HCT116 (cell line): ENCODE data around the gene PACSIN2. TPM values are rescaled to one million over a fixed set of nuclear protein-coding genes. Genes with fewer than 3 reads are reported as not detected.

Experiments used
- ATAC-seq: fragments of 200-7000 bp; cut with Tn5 transposase; 2 replicates; pipeline ENCODE4 v1.9.1; 2020; ENCODE audit warnings: mild to moderate bottlenecking, moderate library complexity
- BruUV-seq: library from RNA; stranded (reverse); fragments of 400-500 nt; replicated peaks from 2 replicates; lab custom pipeline; 2021; lab: Mats Ljungman, UMichigan
- CTCF ChIA-PET: fragments of 300-600 bp; sonication (Branson Sonifier 250); formaldehyde crosslinking; loops from one replicate; lab custom pipeline; 2021; ENCODE audit warnings: antibody characterized with exemption; lab: Charles Lee
- POLR2A ChIA-PET: fragments of 300-600, 350-600 bp; sonication (Branson Sonifier 250); formaldehyde crosslinking; loops from one replicate; lab custom pipeline; 2021; ENCODE audit warnings: antibody characterized with exemption; lab: Charles Lee
- RAD21 ChIA-PET, 2 experiments: fragments of 300-600 bp; sonication (Branson Sonifier 250); formaldehyde crosslinking; loops; one replicate each; lab custom pipeline; 2023; ENCODE audit warnings: low total read pairs in 2 of 2; ENCODE audit not compliant: uncharacterized antibody in 2 of 2, unreplicated experiment in 2 of 2, low non-redundant PET in 1 of 2; lab: Charles Lee
- DNase-seq: peaks from one replicate; pipeline ENCODE4 v3.0.0-alpha.2; 2010; ENCODE audit warnings: low read depth, low spot score
- H2AFZ ChIP-seq: fragments of 200-600 bp; shearing (Covaris generic), sonication (generic); 2 replicates; pipeline ENCODE4 v1.6.1; 2017; ENCODE audit warnings: low read depth, mixed run types, mixed read lengths, antibody characterized with exemption, low read length; ENCODE audit not compliant: poor library complexity, severe bottlenecking
- H3K27ac ChIP-seq: 2 replicates; pipeline ENCODE4 v1.5.1; 2012; ENCODE audit warnings: low read depth, low read length
- H3K27me3 ChIP-seq: fragments of 200-600 bp; sonication (generic); 2 replicates; pipeline ENCODE4 v1.6.1; 2016; ENCODE audit warnings: mixed run types, low read length, mixed read lengths; ENCODE audit not compliant: insufficient read depth
- H3K36me3 ChIP-seq, 2 experiments: fragments of 200-500 bp in 1 of 2; fragments of 200-600 bp in 1 of 2; sonication (Bioruptor generic) in 1 of 2; sonication (generic) in 1 of 2; 2 replicates each; pipeline versions ENCODE4 v1.5.1 to v1.6.1; 2014 to 2016; ENCODE audit warnings: low read length in 2 of 2, inconsistent platforms in 1 of 2, mixed read lengths in 1 of 2, mixed run types in 1 of 2; ENCODE audit not compliant: insufficient read depth in 2 of 2, control insufficient read depth in 1 of 2
- H3K4me1 ChIP-seq, 2 experiments: fragments of 200-600 bp in 1 of 2; sonication (generic) in 1 of 2; 2 replicates each; pipeline versions ENCODE4 v1.5.1 to v1.6.1; 2012 to 2017; ENCODE audit warnings: low read length in 2 of 2, inconsistent platforms in 1 of 2, mild to moderate bottlenecking in 1 of 2, mixed read lengths in 1 of 2, mixed run types in 1 of 2, moderate library complexity in 1 of 2; ENCODE audit not compliant: insufficient read depth in 2 of 2, control insufficient read depth in 1 of 2
- H3K4me2 ChIP-seq: fragments of 200-600 bp; sonication (generic); 2 replicates; pipeline ENCODE4 v1.6.1; 2017; ENCODE audit warnings: mixed run types, low read length, mixed read lengths
- H3K4me3 ChIP-seq, 2 experiments: fragments of 200-600 bp in 1 of 2; sonication (generic) in 1 of 2; replicated peaks in 1 of 2; 2 replicates each; pipeline ENCODE4 v1.5.1; 2011 to 2016; ENCODE audit warnings: low read length in 2 of 2, control low read depth in 1 of 2, low read depth in 1 of 2, mild to moderate bottlenecking in 1 of 2, mixed read lengths in 1 of 2, mixed run types in 1 of 2
- H3K79me2 ChIP-seq: fragments of 200-600 bp; sonication (generic); 2 replicates; pipeline ENCODE4 v1.6.1; 2017; ENCODE audit warnings: mild to moderate bottlenecking, mixed run types, low read length, moderate library complexity, mixed read lengths; ENCODE audit not compliant: insufficient read depth
- H3K9ac ChIP-seq: fragments of 200-600 bp; sonication (generic); 2 replicates; pipeline ENCODE4 v1.6.1; 2016; ENCODE audit warnings: low read length, mixed read lengths
- H3K9me2 ChIP-seq: fragments of 200-600 bp; sonication (generic), shearing (Covaris generic); 2 replicates; pipeline ENCODE4 v1.6.1; 2017; ENCODE audit warnings: mixed run types, mild to moderate bottlenecking, moderate library complexity; ENCODE audit not compliant: insufficient read depth
- H3K9me3 ChIP-seq, 2 experiments: fragments of 200-500 bp in 1 of 2; fragments of 200-600 bp in 1 of 2; sonication (Bioruptor generic) in 1 of 2; sonication (generic) in 1 of 2; 2 replicates each; pipeline ENCODE4 v1.6.1; 2014 to 2017; ENCODE audit warnings: low read length in 2 of 2, mixed read lengths in 2 of 2, inconsistent platforms in 1 of 2, low read depth in 1 of 2, mild to moderate bottlenecking in 1 of 2, mixed run types in 1 of 2, moderate library complexity in 1 of 2; ENCODE audit not compliant: control insufficient read depth in 1 of 2, insufficient read depth in 1 of 2
- H4K20me1 ChIP-seq: fragments of 200-600 bp; sonication (generic), shearing (Covaris generic); 2 replicates; pipeline ENCODE4 v1.6.1; 2017; ENCODE audit warnings: mixed run types, mild to moderate bottlenecking, moderate library complexity; ENCODE audit not compliant: insufficient read depth
- CEBPB ChIP-seq: IDR thresholded peaks from 2 replicates; pipeline ENCODE4 v1.6.1; 2012; ENCODE audit warnings: low read depth
- CTCF ChIP-seq, 3 experiments: fragments of 200-600 bp in 1 of 3; sonication (generic) in 1 of 3; IDR thresholded peaks in 2 of 3; conservative IDR thresholded peaks in 1 of 3; 2 replicates each; pipeline ENCODE4 v1.5.1; 2012 to 2017; ENCODE audit warnings: low read depth in 2 of 3, low read length in 2 of 3, antibody characterized with exemption in 1 of 3, borderline replicate concordance in 1 of 3, control low read depth in 1 of 3, mild to moderate bottlenecking in 1 of 3, mixed read lengths in 1 of 3, mixed run types in 1 of 3, moderate library complexity in 1 of 3; ENCODE audit not compliant: insufficient read depth in 1 of 3
- EGR1 ChIP-seq: IDR thresholded peaks from 2 replicates; pipeline ENCODE4 v1.6.1; 2012; ENCODE audit warnings: low read depth
- EZH2phosphoT487 ChIP-seq: fragments of 200-600 bp; IDR thresholded peaks from 2 replicates; pipeline ENCODE4 v1.6.1; 2018; ENCODE audit warnings: antibody characterized with exemption, borderline replicate concordance
- JUND ChIP-seq: IDR thresholded peaks from 2 replicates; pipeline ENCODE4 v1.6.1; 2012
- POLR2A ChIP-seq: IDR thresholded peaks from 2 replicates; pipeline ENCODE4 v1.7.0; 2011; ENCODE audit warnings: borderline replicate concordance; ENCODE audit not compliant: insufficient read depth, insufficient read length; ENCODE audit errors: extremely low read depth
- POLR2AphosphoS5 ChIP-seq: IDR thresholded peaks from 2 replicates; pipeline ENCODE4 v1.6.1; 2011; ENCODE audit warnings: mild to moderate bottlenecking, low read depth, low read length, moderate library complexity
- TCF7L2 ChIP-seq: IDR thresholded peaks from 2 replicates; pipeline ENCODE4 v1.7.0; 2011; ENCODE audit warnings: borderline replicate concordance, inconsistent platforms; ENCODE audit not compliant: insufficient read depth, insufficient read length; ENCODE audit errors: extremely low read depth
- ZFX ChIP-seq: fragments of 450-650 bp; IDR thresholded peaks from 2 replicates; pipeline ENCODE4 v1.6.1; 2017
- ZNF274 ChIP-seq: fragments of 200-500 bp; sonication (Bioruptor generic); IDR thresholded peaks from 2 replicates; pipeline ENCODE4 v1.6.1; 2014; ENCODE audit warnings: mild to moderate bottlenecking, low read depth, low read length, inconsistent platforms
- intact Hi-C: fragments of 100-400 bp; cut with micrococcal nuclease; formaldehyde crosslinking; loops from 2 replicates; pipeline ENCODE4 v1.10.0; 2022
- total RNA-seq: library from RNA; stranded (reverse); gene quantifications from one replicate; pipeline ENCODE4 v1.2.1, GENCODE V29; 2021; ENCODE audit not compliant: unreplicated experiment
- TF ChIP-seq, protein P1 (sequence below): IDR thresholded peaks from 2 replicates; pipeline ENCODE4 v1.6.1; 2012; ENCODE audit warnings: low read depth
- TF ChIP-seq, protein P2 (sequence below): IDR thresholded peaks from 2 replicates; pipeline ENCODE4 v1.6.1; 2012

PACSIN2 gene
- total RNA-seq, 1 experiment from 2014 or later: 48.2 TPM

DNA sequence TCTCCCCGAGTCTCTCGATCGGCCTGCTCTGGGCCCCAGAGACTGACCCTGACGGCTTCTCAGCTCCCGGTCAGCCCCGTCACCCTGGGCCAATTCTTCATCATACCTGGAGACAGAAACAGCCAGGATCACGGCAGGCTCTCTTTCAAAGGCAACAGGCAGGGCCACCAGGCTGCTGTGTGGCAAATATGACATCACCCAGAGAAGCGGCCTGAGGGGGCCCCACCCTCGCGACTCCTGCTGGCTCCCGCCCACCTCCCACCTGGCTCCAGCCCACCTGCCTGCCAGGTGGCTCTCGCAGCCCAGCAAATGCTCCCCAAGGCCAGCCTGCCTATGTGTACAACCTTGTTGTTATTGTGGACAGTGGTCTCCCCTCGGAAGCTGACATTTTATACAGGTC is 24.9 kb upstream of the PACSIN2 start:
- Histone ChIP-seq H4K20me1 (no peaks in the 10 kb centered on the region), H3K4me2 (no peak overlapping the region), H3K4me3 (no peak overlapping the region), H3K9me3 (no peaks in the 10 kb centered on the region), H3K79me2 (no peaks in the 10 kb centered on the region), H3K36me3 (no peaks in the 10 kb centered on the region), H3K4me1 (peaks cover 2 to 7% of the 10 kb centered on the region in 2 experiments; a peak in 1 of 4 replicates), H3K27ac (no peak overlapping the region), H2AFZ (no peak overlapping the region), H3K27me3 (no peaks in the 10 kb centered on the region), H3K9me2 (no peaks in the 10 kb centered on the region), H3K9ac (no peak overlapping the region)
- ChIA-PET CTCF (interaction anchor here (1.0 kb wide), 1 partner anchor 20 kb away, joined by 3 read pairs; no protein-coding TSS in a partner anchor), RAD21 (no interaction called here), POLR2A (no interaction called here)
- intact Hi-C loops: no loop called here
- DNase-seq: no peak
- TF ChIP-seq CEBPB: no peak
- no peak for TF ChIP-seq CTCF (IDR thresholded peaks at IDR 0.05 in 2 of 3, conservative IDR thresholded peaks at IDR 0.05 in 1 of 3; ENCODE audit: borderline replicate concordance in 1 of 3, insufficient read depth in 1 of 3, low read depth in 2 of 3, low read length in 2 of 3)
- TF ChIP-seq ZNF274: no peak
- TF ChIP-seq POLR2AphosphoS5: no peak
- ATAC-seq: no peak
- no TSS peak for BruUV-seq

- POLR2A ChIA-PET: no interaction called here
- Histone ChIP-seq H3K4me2 (no peak overlapping the region), H3K9me2 (no peaks in the 10 kb centered on the region), H2AFZ (no peak overlapping the region), H4K20me1 (no peaks in the 10 kb centered on the region), H3K4me3 (no peak overlapping the region), H3K27ac (no peak overlapping the region), H3K9ac (no peak overlapping the region), H3K4me1 (peaks cover 2 to 14% of the 10 kb centered on the region in 2 experiments; a peak in 1 of 4 replicates), H3K27me3 (no peaks in the 10 kb centered on the region), H3K79me2 (no peaks in the 10 kb centered on the region), H3K36me3 (no peaks in the 10 kb centered on the region), H3K9me3 (no peaks in the 10 kb centered on the region)
- DNase-seq (no peak), ATAC-seq (no peak)
- BruUV-seq: no TSS peak
- intact Hi-C loops: no loop called here
- CTCF ChIA-PET: no interaction called here
- RAD21 ChIA-PET: no interaction called here
- TF ChIP-seq EGR1 (no peak), CTCF (IDR thresholded peaks at IDR 0.05 in 2 of 3, conservative IDR thresholded peaks at IDR 0.05 in 1 of 3; ENCODE audit: borderline replicate concordance in 1 of 3, insufficient read depth in 1 of 3, low read depth in 2 of 3, low read length in 2 of 3) (no peak), CEBPB (no peak), JUND (no peak), EZH2phosphoT487 (no peak), ZFX (no peak), POLR2A (no peak), TCF7L2 (no peak)
- TF ChIP-seq, protein P1, sequence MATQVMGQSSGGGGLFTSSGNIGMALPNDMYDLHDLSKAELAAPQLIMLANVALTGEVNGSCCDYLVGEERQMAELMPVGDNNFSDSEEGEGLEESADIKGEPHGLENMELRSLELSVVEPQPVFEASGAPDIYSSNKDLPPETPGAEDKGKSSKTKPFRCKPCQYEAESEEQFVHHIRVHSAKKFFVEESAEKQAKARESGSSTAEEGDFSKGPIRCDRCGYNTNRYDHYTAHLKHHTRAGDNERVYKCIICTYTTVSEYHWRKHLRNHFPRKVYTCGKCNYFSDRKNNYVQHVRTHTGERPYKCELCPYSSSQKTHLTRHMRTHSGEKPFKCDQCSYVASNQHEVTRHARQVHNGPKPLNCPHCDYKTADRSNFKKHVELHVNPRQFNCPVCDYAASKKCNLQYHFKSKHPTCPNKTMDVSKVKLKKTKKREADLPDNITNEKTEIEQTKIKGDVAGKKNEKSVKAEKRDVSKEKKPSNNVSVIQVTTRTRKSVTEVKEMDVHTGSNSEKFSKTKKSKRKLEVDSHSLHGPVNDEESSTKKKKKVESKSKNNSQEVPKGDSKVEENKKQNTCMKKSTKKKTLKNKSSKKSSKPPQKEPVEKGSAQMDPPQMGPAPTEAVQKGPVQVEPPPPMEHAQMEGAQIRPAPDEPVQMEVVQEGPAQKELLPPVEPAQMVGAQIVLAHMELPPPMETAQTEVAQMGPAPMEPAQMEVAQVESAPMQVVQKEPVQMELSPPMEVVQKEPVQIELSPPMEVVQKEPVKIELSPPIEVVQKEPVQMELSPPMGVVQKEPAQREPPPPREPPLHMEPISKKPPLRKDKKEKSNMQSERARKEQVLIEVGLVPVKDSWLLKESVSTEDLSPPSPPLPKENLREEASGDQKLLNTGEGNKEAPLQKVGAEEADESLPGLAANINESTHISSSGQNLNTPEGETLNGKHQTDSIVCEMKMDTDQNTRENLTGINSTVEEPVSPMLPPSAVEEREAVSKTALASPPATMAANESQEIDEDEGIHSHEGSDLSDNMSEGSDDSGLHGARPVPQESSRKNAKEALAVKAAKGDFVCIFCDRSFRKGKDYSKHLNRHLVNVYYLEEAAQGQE: no peak
- TF ChIP-seq, protein P2, sequence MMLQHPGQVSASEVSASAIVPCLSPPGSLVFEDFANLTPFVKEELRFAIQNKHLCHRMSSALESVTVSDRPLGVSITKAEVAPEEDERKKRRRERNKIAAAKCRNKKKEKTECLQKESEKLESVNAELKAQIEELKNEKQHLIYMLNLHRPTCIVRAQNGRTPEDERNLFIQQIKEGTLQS: no peak
Observed at GRCh38 chr22:43038325-43038724, 23.4 kb upstream of the PACSIN2 start.
